Measurements from ENCODE around the gene TMC7. TPM values are rescaled to one million over a fixed set of nuclear protein-coding genes. Genes with fewer than 3 reads are reported as not detected.

TMC7 gene
- total RNA-seq, 4 donors from 2014 or later, result 0.11 to 0.94 (median 0.50) TPM; not detected in 1

- DNase-seq, result no peak
- Histone ChIP-seq H3K36me3 (peaks cover 2 to 21% of the 10 kb centered on the region in 2 donors), H3K4me3 (replicated peaks in 1 of 3) (no peak overlapping the region), H3K9me3 (no peaks in the 10 kb centered on the region), H3K27ac (no peak overlapping the region), H3K4me1 (peaks cover 6 to 9% of the 10 kb centered on the region in 2 donors), H3K27me3 (no peaks in the 10 kb centered on the region)
- WGBS, 2 donors, result 58 to 65% methylated on average over 1 of the region's 1 CpG
- intact Hi-C loops (cut with DNase I), result loop anchor here (10.0 kb wide), 1 partner anchor 421 kb away; no protein-coding TSS in a partner anchor
- no peak for TF ChIP-seq CTCF (IDR thresholded peaks at IDR 0.05)
- no peak for TF ChIP-seq POLR2A (IDR thresholded peaks at IDR 0.05)
Measured at GRCh38 chr16:19083670-19084069, 99.9 kb downstream of the TMC7 start.

- H3K27me3 ChIP-seq, result no peaks in the 10 kb centered on the region
- WGBS, 2 donors, result 79 to 86% methylated on average over 3 of the region's 3 CpGs
- TF ChIP-seq CTCF (IDR thresholded peaks at IDR 0.05) (no peak), POLR2A (IDR thresholded peaks at IDR 0.05) (no peak)
- H3K9me3 ChIP-seq, result no peaks in the 10 kb centered on the region
- no peak overlapping the region for H3K4me3 ChIP-seq (replicated peaks in 1 of 3)
- peaks cover 0 to 17% of the 10 kb centered on the region in 2 donors for H3K36me3 ChIP-seq
- H3K27ac ChIP-seq, result no peak overlapping the region
- intact Hi-C loops (cut with DNase I), result loop anchor here (10.0 kb wide), 1 partner anchor 421 kb away; no protein-coding TSS in a partner anchor
- DNase-seq, result no peak
- peaks cover 6 to 9% of the 10 kb centered on the region in 2 donors for H3K4me1 ChIP-seq
Measured at GRCh38 chr16:19084139-19084538, 100.4 kb downstream of the TMC7 start.

GRCh38 chr16:19084879-19085278 is 101.1 kb downstream of the TMC7 start:
- peaks cover 6 to 9% of the 10 kb centered on the region in 2 donors for H3K4me1 ChIP-seq
- H3K36me3 ChIP-seq, result peaks cover 0 to 11% of the 10 kb centered on the region in 2 donors
- no peaks in the 10 kb centered on the region for H3K9me3 ChIP-seq
- WGBS, 2 donors, result 92 to 97% methylated on average over 5 of the region's 5 CpGs
- TF ChIP-seq POLR2A (IDR thresholded peaks at IDR 0.05) (no peak), CTCF (IDR thresholded peaks at IDR 0.05) (no peak)
- H3K27me3 ChIP-seq, result no peaks in the 10 kb centered on the region
- intact Hi-C loops (cut with DNase I), result loop anchor here (5.0 to 10.0 kb wide), 4 partner anchors 82 to 420 kb away; partner anchors contain the start of gene SYT17
- no peak overlapping the region for H3K27ac ChIP-seq
- no peak for DNase-seq
- H3K4me3 ChIP-seq (replicated peaks in 1 of 3), result no peak overlapping the region

- intact Hi-C loops (cut with DNase I), result loop anchor here (5.0 to 10.0 kb wide), 4 partner anchors 82 to 419 kb away; partner anchors contain the start of gene SYT17
- Histone ChIP-seq H3K9me3 (no peaks in the 10 kb centered on the region), H3K27me3 (no peaks in the 10 kb centered on the region), H3K4me3 (replicated peaks in 1 of 3) (no peak overlapping the region), H3K27ac (no peak overlapping the region), H3K36me3 (peaks cover 0 to 11% of the 10 kb centered on the region in 2 donors), H3K4me1 (peaks cover 6 to 9% of the 10 kb centered on the region in 2 donors)
- TF ChIP-seq POLR2A (IDR thresholded peaks at IDR 0.05) (no peak), CTCF (IDR thresholded peaks at IDR 0.05) (no peak)
- no peak for DNase-seq
- 58 to 64% methylated on average over 8 of the region's 8 CpGs for WGBS, 2 donors
Measured at GRCh38 chr16:19085679-19086200, 102.0 kb downstream of the TMC7 start.
